SJSA1 (cell line): ENCODE results near the gene THTPA. TPM values are rescaled to one million over a fixed set of nuclear protein-coding genes. Genes with fewer than 3 reads are reported as not detected.
"Not testable (repeated sequence)": the region's sequence is repeated elsewhere in the genome, so short reads cannot be mapped to it uniquely, and the experiment has no call there.

ENCODE experiments used
- DNase-seq, 2 experiments: peaks; one replicate each; pipeline ENCODE4 v3.0.0-alpha.2; 2015 to 2020; ENCODE audit warnings: low spot score in 2 of 2, low read depth in 1 of 2
- H3K27ac ChIP-seq: fragments of 250-450 bp; sonication (Bioruptor Pico); 2 replicates; pipeline ENCODE4 v1.5.1; 2020; ENCODE audit warnings: mild to moderate bottlenecking, moderate library complexity
- H3K27me3 ChIP-seq: fragments of 250-450 bp; sonication (Bioruptor Pico); replicated peaks from 2 replicates; pipeline ENCODE4 v1.5.1; 2020; ENCODE audit warnings: mild to moderate bottlenecking, moderate library complexity
- H3K36me3 ChIP-seq: fragments of 250-450 bp; sonication (Bioruptor Pico); 2 replicates; pipeline ENCODE4 v1.5.1; 2020; ENCODE audit warnings: mild to moderate bottlenecking
- H3K4me1 ChIP-seq: fragments of 250-450 bp; sonication (Bioruptor Pico); replicated peaks from 2 replicates; pipeline ENCODE4 v1.6.1; 2021; ENCODE audit warnings: mild to moderate bottlenecking
- H3K4me3 ChIP-seq: fragments of 250-450 bp; sonication (Bioruptor Pico); 2 replicates; pipeline ENCODE4 v1.5.1; 2020; ENCODE audit warnings: mild to moderate bottlenecking
- H3K9me3 ChIP-seq: fragments of 250-450 bp; sonication (Bioruptor Pico); replicated peaks from 2 replicates; pipeline ENCODE4 v1.5.1; 2020; ENCODE audit warnings: mild to moderate bottlenecking
- total RNA-seq: library from RNA; depleted of rRNA; stranded (reverse); fragments of >200 nt; shearing (Covaris generic); gene quantifications from 2 replicates; pipeline ENCODE4 v1.2.3, GENCODE V29; 2014

The THTPA gene
- total RNA-seq, 1 experiment from 2014 or later = 5.0 TPM

DNA sequence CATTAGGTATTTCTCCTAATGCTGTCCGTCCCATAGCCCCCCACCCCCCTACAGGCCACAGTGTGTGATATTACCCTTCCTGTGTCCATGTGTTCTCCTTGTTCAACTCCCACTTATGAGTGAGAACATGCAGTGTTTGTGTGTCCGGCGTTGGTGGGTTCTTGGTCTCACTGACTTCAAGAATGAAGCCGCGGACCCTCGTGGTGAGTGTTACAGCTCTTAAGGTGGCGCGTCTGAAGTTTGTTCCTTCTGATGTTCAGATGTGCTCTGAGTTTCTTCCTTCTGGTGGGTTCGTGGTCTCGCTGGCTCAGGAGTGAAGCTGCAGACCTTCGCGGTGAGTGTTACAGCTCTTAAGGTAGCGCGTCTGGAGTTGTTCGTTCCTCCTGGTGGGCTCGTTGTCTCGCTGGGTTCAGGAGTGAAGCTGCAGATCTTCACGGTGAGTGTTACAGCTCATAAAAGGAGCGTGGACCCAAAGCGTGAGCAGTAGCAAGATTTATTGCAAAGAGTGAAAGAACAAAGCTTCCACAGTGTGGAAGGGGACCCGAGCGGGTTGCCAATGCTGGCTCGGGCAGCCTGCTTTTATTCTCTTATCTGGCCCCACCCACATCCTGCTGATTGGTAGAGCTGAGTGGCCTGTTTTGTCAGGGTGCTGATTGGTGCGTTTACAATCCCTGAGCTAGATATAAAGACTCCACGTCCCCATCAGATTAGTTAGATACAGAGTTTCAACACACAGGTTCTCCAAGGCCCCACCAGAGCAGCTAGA, 27.9 kb downstream of the THTPA start:
- H3K27me3 ChIP-seq = peaks cover 13% of the 10 kb centered on the region
- DNase-seq, H3K4me3 ChIP-seq, H3K36me3 ChIP-seq, H3K4me1 ChIP-seq, H3K27ac ChIP-seq, H3K9me3 ChIP-seq: not testable (repeated sequence)

DNA sequence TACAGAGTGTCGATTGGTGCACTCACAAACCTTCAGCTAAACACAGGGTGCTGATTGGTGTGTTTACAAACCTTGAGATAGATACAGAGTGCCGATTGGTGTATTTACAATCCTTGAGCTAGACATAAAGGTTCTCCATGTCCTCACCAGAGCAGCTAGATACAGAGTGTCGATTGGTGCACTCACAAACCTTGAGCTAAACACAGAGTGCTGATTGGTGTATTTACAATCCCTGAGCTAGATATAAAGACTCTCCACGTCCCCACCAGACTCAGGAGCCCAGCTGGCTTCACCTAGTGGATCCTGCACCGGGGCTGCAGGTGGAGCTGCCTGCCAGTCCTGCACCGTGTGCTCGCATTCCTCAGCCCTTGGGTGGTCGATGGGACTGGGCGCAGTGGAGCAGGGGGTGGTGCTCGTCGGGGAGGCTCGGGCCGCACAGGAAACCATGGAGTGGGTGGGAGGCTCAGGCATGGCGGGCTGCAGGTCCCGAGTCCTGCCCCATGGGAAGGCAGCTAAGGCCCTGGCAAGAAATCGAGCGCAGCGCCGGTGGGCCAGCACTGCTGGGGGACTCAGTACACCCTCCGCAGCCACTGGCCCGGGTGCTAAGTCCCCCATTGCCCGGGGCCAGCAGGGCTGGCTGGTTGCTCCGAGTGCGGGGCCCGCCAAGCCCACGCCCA, 28.6 kb downstream of the THTPA start:
- not testable (repeated sequence) for DNase-seq, H3K27me3 ChIP-seq, H3K9me3 ChIP-seq, H3K4me1 ChIP-seq, H3K4me3 ChIP-seq, H3K27ac ChIP-seq, H3K36me3 ChIP-seq

DNA sequence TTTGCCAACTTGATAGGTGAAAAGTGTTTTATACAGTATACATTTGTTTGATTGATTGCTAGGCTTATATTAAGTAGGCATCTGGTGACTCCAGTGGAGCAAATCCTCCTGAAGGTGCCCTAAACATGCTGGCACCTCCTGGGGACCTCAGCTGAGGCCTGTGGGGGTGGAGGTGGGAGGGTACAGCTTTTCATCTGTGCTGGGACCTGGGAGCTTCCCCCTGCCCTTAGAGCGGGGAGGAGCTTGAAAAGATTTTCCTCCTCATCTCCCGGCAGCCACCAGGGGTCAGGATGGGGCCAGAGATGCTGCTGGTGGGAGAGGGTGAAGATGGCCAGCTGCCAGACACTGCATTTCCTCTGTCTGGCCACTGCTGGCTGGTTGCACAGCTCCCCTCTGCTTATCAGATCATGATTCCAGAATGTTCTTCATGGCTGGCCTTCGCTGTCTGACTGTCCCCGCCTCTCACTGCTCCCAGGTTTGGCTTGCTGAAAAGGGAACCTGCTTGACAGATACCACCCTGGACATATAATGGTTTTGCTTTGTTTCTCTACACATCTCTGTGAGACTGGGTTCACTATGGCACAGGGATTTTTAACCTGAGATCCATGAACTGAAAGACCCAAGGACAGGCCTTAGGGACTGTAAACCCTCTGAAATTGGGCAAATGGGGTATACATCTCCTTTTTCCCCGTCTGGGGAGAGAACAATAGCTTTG, 33.0 kb downstream of the THTPA start:
- Histone ChIP-seq H3K36me3 (no peaks in the 10 kb centered on the region), H3K4me1 (no peaks in the 10 kb centered on the region), H3K27me3 (no peaks in the 10 kb centered on the region; the same call in 1 of the 2 replicates), H3K27ac (no peak overlapping the region), H3K4me3 (no peak overlapping the region), H3K9me3 (no peaks in the 10 kb centered on the region)
- DNase-seq = peak; percentile 56 to 83

DNA sequence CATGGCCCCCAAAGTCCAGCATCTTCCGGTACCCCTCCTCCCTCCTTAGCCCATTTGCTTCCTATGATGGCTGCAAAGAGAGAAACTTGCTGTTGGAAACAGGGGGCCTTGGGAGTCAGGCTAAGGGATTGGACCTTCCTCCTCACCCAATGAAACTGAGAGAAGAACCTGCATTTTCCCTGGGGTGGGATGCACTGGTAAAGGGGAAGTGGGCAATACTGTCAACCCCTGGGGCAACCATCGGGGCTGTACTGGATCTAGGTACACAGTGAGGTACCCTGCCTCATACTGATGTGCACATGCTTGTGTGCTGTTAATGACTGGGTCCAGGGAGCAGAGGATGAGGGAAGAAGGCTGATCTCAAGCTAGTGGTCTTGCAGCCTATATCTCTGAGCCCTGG, 33.5 kb downstream of the THTPA start:
- no peaks in the 10 kb centered on the region for H3K4me1 ChIP-seq
- no peak for DNase-seq

DNA sequence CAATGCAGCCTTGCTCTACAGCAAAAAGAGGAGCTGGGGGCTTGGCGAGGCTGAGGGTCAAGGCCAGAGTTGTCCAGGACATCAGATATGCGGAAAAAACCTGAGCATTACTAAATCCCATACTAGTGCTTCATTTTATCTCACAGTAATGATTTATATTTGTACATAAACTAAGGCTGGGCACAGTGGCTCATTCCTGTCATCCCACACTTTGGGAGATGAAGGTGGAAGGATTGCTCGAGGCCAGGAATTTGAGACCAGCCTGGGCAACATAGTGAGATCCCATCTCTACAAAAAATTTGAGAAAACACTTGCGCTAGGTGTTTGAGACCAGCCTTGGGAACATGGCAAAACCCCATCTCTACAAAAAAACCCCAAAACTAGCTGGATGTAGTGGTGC, 34.1 kb downstream of the THTPA start:
- Histone ChIP-seq H3K27me3 (no peaks in the 10 kb centered on the region; the same call in 1 of the 2 replicates), H3K9me3 (no peaks in the 10 kb centered on the region), H3K36me3 (no peaks in the 10 kb centered on the region), H3K27ac (no peak overlapping the region), H3K4me3 (no peak overlapping the region), H3K4me1 (no peaks in the 10 kb centered on the region)
- DNase-seq = no peak

More for the DNA sequence above, 33.5 kb downstream of the THTPA start:
- no peaks in the 10 kb centered on the region; the same call in 1 of the 2 replicates for H3K27me3 ChIP-seq
- no peaks in the 10 kb centered on the region for H3K36me3 ChIP-seq
- no peak overlapping the region for H3K27ac ChIP-seq
- no peaks in the 10 kb centered on the region for H3K9me3 ChIP-seq
- no peak overlapping the region for H3K4me3 ChIP-seq

GRCh38 chr14:23594191-23594590, 38.1 kb downstream of the THTPA start:
- DNase-seq, H3K4me1 ChIP-seq, H3K4me3 ChIP-seq, H3K9me3 ChIP-seq, H3K27ac ChIP-seq, H3K36me3 ChIP-seq, H3K27me3 ChIP-seq: not testable (repeated sequence)

- Histone ChIP-seq H3K9me3 (no peaks in the 10 kb centered on the region), H3K4me3 (no peak overlapping the region), H3K36me3 (no peaks in the 10 kb centered on the region), H3K27me3 (no peaks in the 10 kb centered on the region), H3K27ac (no peak overlapping the region), H3K4me1 (no peaks in the 10 kb centered on the region)
- DNase-seq = no peak
Measured at GRCh38 chr14:23600322-23600707, 44.2 kb downstream of the THTPA start.

DNA sequence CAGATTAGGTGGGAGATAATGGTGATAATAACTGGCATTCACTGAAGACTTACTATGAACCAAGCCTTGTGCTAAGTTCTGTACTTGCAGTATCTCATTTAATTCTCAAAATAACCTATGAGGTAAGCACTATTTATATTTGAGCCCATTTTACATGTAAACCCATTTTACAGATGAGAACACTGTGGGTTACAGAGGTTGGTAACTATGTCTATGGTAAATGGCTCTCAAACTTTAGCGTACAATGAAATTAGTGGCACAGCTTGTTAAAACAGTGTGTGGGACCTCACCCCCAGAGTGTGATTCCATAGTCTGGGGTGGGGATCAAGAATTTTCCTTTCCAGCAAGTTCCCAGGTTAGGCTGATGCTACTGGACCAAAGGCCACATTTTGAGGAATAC, 44.7 kb downstream of the THTPA start:
- Histone ChIP-seq H3K4me3 (no peak overlapping the region), H3K27me3 (no peaks in the 10 kb centered on the region)

DNA sequence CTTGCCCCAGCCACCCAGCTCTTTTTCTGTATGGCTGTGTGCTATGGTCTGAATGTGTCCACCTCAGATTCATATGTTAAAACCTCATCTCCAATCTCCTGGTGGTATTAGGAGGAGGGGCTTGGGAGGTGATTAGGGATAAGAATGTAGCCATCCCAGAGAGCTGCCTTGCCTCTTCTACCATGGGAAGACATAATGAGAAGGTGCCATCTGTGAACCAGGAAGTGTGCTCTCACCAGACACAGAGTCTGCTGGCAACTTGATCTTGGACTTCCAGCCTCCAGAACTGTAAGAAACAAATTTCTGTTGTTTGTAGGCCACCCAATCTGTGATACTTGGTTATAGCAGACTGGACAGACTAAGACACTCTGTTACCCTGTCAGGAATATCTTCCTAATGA, 45.4 kb downstream of the THTPA start:
- H3K27me3 ChIP-seq = no peaks in the 10 kb centered on the region
- no peak for DNase-seq
- H3K4me3 ChIP-seq = no peak overlapping the region
- no peaks in the 10 kb centered on the region for H3K36me3 ChIP-seq
- H3K4me1 ChIP-seq = peaks cover 5% of the 10 kb centered on the region; the same call in 1 of the 2 replicates
- no peak overlapping the region for H3K27ac ChIP-seq
- H3K9me3 ChIP-seq = no peaks in the 10 kb centered on the region

More for the DNA sequence above, 44.7 kb downstream of the THTPA start:
- H3K9me3 ChIP-seq = no peaks in the 10 kb centered on the region
- no peak overlapping the region for H3K27ac ChIP-seq
- H3K4me1 ChIP-seq = peaks cover 2% of the 10 kb centered on the region; the same call in 1 of the 2 replicates
- no peaks in the 10 kb centered on the region for H3K36me3 ChIP-seq
- DNase-seq = no peak

- H3K27ac ChIP-seq = no peak overlapping the region
- H3K4me3 ChIP-seq = no peak overlapping the region
- no peak for DNase-seq
- H3K4me1 ChIP-seq = peaks cover 5% of the 10 kb centered on the region; the same call in 1 of the 2 replicates
- H3K36me3 ChIP-seq = no peaks in the 10 kb centered on the region
- no peaks in the 10 kb centered on the region for H3K27me3 ChIP-seq
- H3K9me3 ChIP-seq = no peaks in the 10 kb centered on the region
Measured at GRCh38 chr14:23601845-23602180, 45.7 kb downstream of the THTPA start.

- H3K4me1 ChIP-seq = peaks cover 5% of the 10 kb centered on the region; the same call in 1 of the 2 replicates
- no peaks in the 10 kb centered on the region for H3K27me3 ChIP-seq
- H3K27ac ChIP-seq = no peak overlapping the region
- no peak overlapping the region for H3K4me3 ChIP-seq
- no peak for DNase-seq
- no peaks in the 10 kb centered on the region for H3K9me3 ChIP-seq
- no peaks in the 10 kb centered on the region for H3K36me3 ChIP-seq
Measured at GRCh38 chr14:23602181-23603095, 46.4 kb downstream of the THTPA start.

GRCh38 chr14:23603103-23603502, 47.0 kb downstream of the THTPA start:
- H3K36me3 ChIP-seq = no peaks in the 10 kb centered on the region
- peaks cover 5% of the 10 kb centered on the region; the same call in 1 of the 2 replicates for H3K4me1 ChIP-seq
- H3K27ac ChIP-seq = no peak overlapping the region
- H3K4me3 ChIP-seq = no peak overlapping the region
- H3K27me3 ChIP-seq = no peaks in the 10 kb centered on the region
- H3K9me3 ChIP-seq = no peaks in the 10 kb centered on the region
- DNase-seq = no peak

- Histone ChIP-seq H3K4me3 (no peak overlapping the region), H3K9me3 (no peaks in the 10 kb centered on the region), H3K36me3 (no peaks in the 10 kb centered on the region), H3K4me1 (peaks cover 5% of the 10 kb centered on the region; the same call in 1 of the 2 replicates), H3K27ac (no peak overlapping the region), H3K27me3 (no peaks in the 10 kb centered on the region)
- DNase-seq = no peak
Measured at GRCh38 chr14:23604148-23604547, 48.1 kb downstream of the THTPA start.
